ENCODE measurements around the gene GMDS. TPM values are rescaled to one million over a fixed set of nuclear protein-coding genes. Genes with fewer than 3 reads are reported as not detected.

GMDS gene
- total and polyA plus RNA-seq, 2 of the 4 experiments (the other 2 are of a cell fraction) = 7.3 to 21.9 TPM

DNA sequence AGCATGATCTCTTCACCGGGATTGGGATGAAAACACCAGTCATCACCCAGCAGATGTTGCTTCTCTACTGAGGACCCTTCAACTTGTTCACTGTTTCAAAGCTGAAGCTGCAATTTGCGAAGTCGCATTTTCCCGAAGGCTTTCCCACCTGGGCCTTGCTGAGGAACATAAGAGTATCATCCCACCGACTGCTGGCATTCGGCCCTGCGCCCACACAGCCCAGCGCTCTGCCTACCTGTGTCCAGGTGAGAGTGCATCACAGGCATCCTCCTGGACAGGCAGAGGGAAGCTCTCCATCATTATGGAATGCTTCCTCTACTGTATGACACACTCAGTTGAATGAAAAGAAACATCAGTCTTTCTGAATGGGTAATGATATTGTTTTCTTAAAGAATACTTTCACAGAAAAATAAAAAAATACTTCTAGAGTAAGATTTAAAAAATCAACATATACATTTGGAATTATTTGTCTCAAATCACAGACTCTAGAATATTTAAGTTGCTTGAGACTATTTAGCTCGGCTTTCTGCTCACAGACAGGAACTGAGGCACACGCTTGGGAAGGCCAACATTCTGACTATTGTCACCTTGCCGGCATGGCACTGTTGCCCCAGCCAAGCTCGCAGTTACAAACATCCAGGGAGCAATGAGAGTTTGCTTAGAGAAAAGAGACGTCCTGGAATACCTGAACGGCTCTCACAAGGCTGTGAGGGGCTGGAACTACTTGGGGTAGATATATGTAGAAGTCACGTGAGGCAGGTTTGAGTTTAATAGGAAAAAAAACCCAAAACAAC is 587.0 kb downstream of the GMDS start:
- Histone ChIP-seq H3K23ac (ENCODE audit: low read depth, low read length) (0 out of 2 replicates have a peak overlapping the region, but pooled peaks have one; percentile 11), H3K4me1 (ENCODE audit: control insufficient read depth, insufficient read depth, low read length) (peaks cover 16% of the 10 kb centered on the region), H3K4ac (ENCODE audit: low read depth, low read length) (no peak overlapping the region), H2BK5ac (ENCODE audit: low read depth, low read length, poor library complexity, severe bottlenecking) (no peak overlapping the region), H4K20me1 (ENCODE audit: insufficient read depth, low read length) (no peaks in the 10 kb centered on the region), H3K14ac (replicated peaks; ENCODE audit: low read depth, low read length) (no peak overlapping the region), H3K27me3 (ENCODE audit: control insufficient read depth, insufficient read depth, low read length) (no peaks in the 10 kb centered on the region), H3K79me1 (ENCODE audit: low read depth in 1 of 2, low read length in 2 of 2) (no peaks in the 10 kb centered on the region), H3K56ac (ENCODE audit: extremely low read depth, insufficient read depth, low read length) (no peak overlapping the region), H3K4me2 (ENCODE audit: low read depth, low read length) (no peak overlapping the region), H3K9me3 (ENCODE audit: control insufficient read depth, insufficient read depth, low read length) (no peaks in the 10 kb centered on the region), H3K27ac (ENCODE audit: insufficient read depth, low read length) (no peak overlapping the region), H3K9ac (ENCODE audit: low read depth, low read length) (no peak overlapping the region), H2AK9ac (replicated peaks; ENCODE audit: low read depth, low read length, poor library complexity) (no peak overlapping the region), H3K9me1 (ENCODE audit: insufficient read depth, low read length) (peaks cover 12% of the 10 kb centered on the region), H3K4me3 (ENCODE audit: insufficient read depth, low read depth, low read length) (no peak overlapping the region), H4K5ac (ENCODE audit: low read depth, low read length) (no peak overlapping the region), H2BK20ac (ENCODE audit: low read depth, low read length) (no peak overlapping the region), H4K91ac (ENCODE audit: insufficient read depth, low read depth, low read length) (no peak overlapping the region), H2AFZ (replicated peaks; ENCODE audit: low read length, poor library complexity) (no peak overlapping the region), H2BK120ac (ENCODE audit: low read depth, low read length) (no peak overlapping the region), H4K8ac (ENCODE audit: low read depth in 2 of 2, low read length in 2 of 2) (no peak overlapping the region), H2AK5ac (ENCODE audit: low read depth, low read length) (no peak overlapping the region), H2BK15ac (ENCODE audit: low read depth, low read length) (no peak overlapping the region), H3K18ac (ENCODE audit: low read depth, low read length) (no peak overlapping the region), H3K36me3 (ENCODE audit: control insufficient read depth, insufficient read depth, low read length) (no peaks in the 10 kb centered on the region)
- no peak for ATAC-seq (ENCODE audit: low read depth)
- 92% methylated on average over 10 of the region's 15 CpGs; no CpG with 5 or more reads in 1 of the 2 experiments for WGBS, 2 experiments (ENCODE audit: extremely low coverage in 2 of 2, insufficient read length in 1 of 2)
- intact Hi-C loops (cut with micrococcal nuclease) = no loop called here
- no peak for DNase-seq
- POLR2A ChIA-PET (ENCODE audit: unreplicated experiment) = no interaction called here
- no TSS peak for BruUV-seq (replicated peaks)
- in situ Hi-C loops (cut with MboI; ENCODE audit: low sequenced_read_pairs) = no loop called here
- dilution Hi-C loops (cut with HindIII; ENCODE audit: low sequenced_read_pairs, unreplicated experiment) = no loop called here
- CTCF ChIA-PET = interaction anchor here (1.3 kb wide), 1 partner anchor 29 kb away, joined by 3 read pairs; no protein-coding TSS in a partner anchor
- TF ChIP-seq RAD21 (IDR thresholded peaks at IDR 0.05; ENCODE audit: low read length) (no peak), CHD1 (IDR thresholded peaks at IDR 0.05; ENCODE audit: low read depth, low read length) (no peak), POLR2A (IDR thresholded peaks at IDR 0.05; ENCODE audit: low read depth, low read length) (no peak), FOS (IDR thresholded peaks at IDR 0.05; ENCODE audit: low read depth, low read length) (no peak), MXI1 (IDR thresholded peaks at IDR 0.05; ENCODE audit: borderline replicate concordance, low read depth, low read length) (no peak), CTCF (conservative IDR thresholded peaks at IDR 0.05; ENCODE audit: low read depth, low read length) (no peak), MAFK (IDR thresholded peaks at IDR 0.05; ENCODE audit: low read depth, low read length) (no peak), CEBPB (IDR thresholded peaks at IDR 0.05; ENCODE audit: low read depth, low read length) (no peak), NFE2L2 (IDR thresholded peaks at IDR 0.05; ENCODE audit: low read depth, low read length) (no peak), RCOR1 (IDR thresholded peaks at IDR 0.05; ENCODE audit: insufficient replicate concordance, low read length) (no peak), BHLHE40 (IDR thresholded peaks at IDR 0.05; ENCODE audit: low read depth, low read length) (no peak), MAZ (IDR thresholded peaks at IDR 0.05; ENCODE audit: borderline replicate concordance, low read depth, low read length) (no peak), RFX5 (IDR thresholded peaks at IDR 0.05; ENCODE audit: low read depth, low read length) (no peak)
- TF ChIP-seq, protein P1, sequence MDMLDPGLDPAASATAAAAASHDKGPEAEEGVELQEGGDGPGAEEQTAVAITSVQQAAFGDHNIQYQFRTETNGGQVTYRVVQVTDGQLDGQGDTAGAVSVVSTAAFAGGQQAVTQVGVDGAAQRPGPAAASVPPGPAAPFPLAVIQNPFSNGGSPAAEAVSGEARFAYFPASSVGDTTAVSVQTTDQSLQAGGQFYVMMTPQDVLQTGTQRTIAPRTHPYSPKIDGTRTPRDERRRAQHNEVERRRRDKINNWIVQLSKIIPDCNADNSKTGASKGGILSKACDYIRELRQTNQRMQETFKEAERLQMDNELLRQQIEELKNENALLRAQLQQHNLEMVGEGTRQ (IDR thresholded peaks at IDR 0.05; ENCODE audit: low read depth, low read length) = no peak
- TF ChIP-seq, protein P2, sequence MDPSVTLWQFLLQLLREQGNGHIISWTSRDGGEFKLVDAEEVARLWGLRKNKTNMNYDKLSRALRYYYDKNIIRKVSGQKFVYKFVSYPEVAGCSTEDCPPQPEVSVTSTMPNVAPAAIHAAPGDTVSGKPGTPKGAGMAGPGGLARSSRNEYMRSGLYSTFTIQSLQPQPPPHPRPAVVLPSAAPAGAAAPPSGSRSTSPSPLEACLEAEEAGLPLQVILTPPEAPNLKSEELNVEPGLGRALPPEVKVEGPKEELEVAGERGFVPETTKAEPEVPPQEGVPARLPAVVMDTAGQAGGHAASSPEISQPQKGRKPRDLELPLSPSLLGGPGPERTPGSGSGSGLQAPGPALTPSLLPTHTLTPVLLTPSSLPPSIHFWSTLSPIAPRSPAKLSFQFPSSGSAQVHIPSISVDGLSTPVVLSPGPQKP (IDR thresholded peaks at IDR 0.05; ENCODE audit: borderline replicate concordance, low read depth, low read length) = no peak
